ENCODE results near the gene LRRC45.

The LRRC45 gene

GRCh38 chr17:82005701-82006348 is 17.3 kb upstream of the LRRC45 start:
- ChIA-PET CTCF (interaction anchor here (0.9 to 3.3 kb wide), 3 partner anchors 10 to 46 kb away, joined by 6 to 31 read pairs (median 21); partner anchors contain the start of gene NOTUM), POLR2A (no interaction called here)
- Histone ChIP-seq H3K36me3 (ENCODE audit: control insufficient read depth in 2 of 2, insufficient read depth in 1 of 2, low read length in 2 of 2) (no peaks in the 10 kb centered on the region), H3K9me3 (ENCODE audit: control insufficient read depth, insufficient read depth, low read depth, low read length) (no peaks in the 10 kb centered on the region), H3K27ac (ENCODE audit: extremely low read depth, low read depth, low read length) (no peak overlapping the region), H3K4me1 (ENCODE audit: control insufficient read depth, insufficient read depth, low read length) (peaks cover 6% of the 10 kb centered on the region; the same call in 1 of the 2 replicates), H3K4me3 (ENCODE audit: low read depth, low read length) (no peak overlapping the region)
- TF ChIP-seq ZNF600 (tag by site-specific recombination; IDR thresholded peaks at IDR 0.05) = peak; percentile 42; the same call in 1 of the 2 replicates
- peak; percentile 53; the same call in 1 of the 2 replicates for TF ChIP-seq KLF9 (tag by site-specific recombination; IDR thresholded peaks at IDR 0.05; ENCODE audit: low read depth)
- peak; percentile 40 for TF ChIP-seq ZIC2 (tag by site-specific recombination; IDR thresholded peaks at IDR 0.05)
- TF ChIP-seq, protein P1, sequence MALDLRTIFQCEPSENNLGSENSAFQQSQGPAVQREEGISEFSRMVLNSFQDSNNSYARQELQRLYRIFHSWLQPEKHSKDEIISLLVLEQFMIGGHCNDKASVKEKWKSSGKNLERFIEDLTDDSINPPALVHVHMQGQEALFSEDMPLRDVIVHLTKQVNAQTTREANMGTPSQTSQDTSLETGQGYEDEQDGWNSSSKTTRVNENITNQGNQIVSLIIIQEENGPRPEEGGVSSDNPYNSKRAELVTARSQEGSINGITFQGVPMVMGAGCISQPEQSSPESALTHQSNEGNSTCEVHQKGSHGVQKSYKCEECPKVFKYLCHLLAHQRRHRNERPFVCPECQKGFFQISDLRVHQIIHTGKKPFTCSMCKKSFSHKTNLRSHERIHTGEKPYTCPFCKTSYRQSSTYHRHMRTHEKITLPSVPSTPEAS (tag by site-specific recombination; IDR thresholded peaks at IDR 0.05) = peak; percentile 85
- no peak for TF ChIP-seq GLI2 (tag by site-specific recombination; IDR thresholded peaks at IDR 0.05; ENCODE audit: borderline replicate concordance, low read depth)
- TF ChIP-seq, protein P2, sequence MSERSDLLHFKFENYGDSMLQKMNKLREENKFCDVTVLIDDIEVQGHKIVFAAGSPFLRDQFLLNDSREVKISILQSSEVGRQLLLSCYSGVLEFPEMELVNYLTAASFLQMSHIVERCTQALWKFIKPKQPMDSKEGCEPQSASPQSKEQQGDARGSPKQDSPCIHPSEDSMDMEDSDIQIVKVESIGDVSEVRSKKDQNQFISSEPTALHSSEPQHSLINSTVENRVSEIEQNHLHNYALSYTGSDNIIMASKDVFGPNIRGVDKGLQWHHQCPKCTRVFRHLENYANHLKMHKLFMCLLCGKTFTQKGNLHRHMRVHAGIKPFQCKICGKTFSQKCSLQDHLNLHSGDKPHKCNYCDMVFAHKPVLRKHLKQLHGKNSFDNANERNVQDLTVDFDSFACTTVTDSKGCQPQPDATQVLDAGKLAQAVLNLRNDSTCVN (tag by site-specific recombination; optimal IDR thresholded peaks at IDR 0.05) = peak; percentile 33
- TF ChIP-seq EGR2 (tag by site-specific recombination; IDR thresholded peaks at IDR 0.05; ENCODE audit: low read depth) = peak; percentile 59
- peak; percentile 70 for TF ChIP-seq ZFHX2 (tag by site-specific recombination; conservative IDR thresholded peaks at IDR 0.05)
- no peak for TF ChIP-seq YY2 (tag by site-specific recombination; IDR thresholded peaks at IDR 0.05)

- ChIA-PET CTCF (no interaction called here), POLR2A (no interaction called here)
- Histone ChIP-seq H3K9me3 (ENCODE audit: control insufficient read depth, insufficient read depth, low read depth, low read length) (no peaks in the 10 kb centered on the region), H3K27ac (ENCODE audit: extremely low read depth, low read depth, low read length) (no peak overlapping the region), H3K36me3 (ENCODE audit: control insufficient read depth in 2 of 2, insufficient read depth in 1 of 2, low read length in 2 of 2) (peaks cover 0 to 1% of the 10 kb centered on the region in 2 experiments; a peak in 1 of 3 replicates), H3K4me3 (ENCODE audit: low read depth, low read length) (no peak overlapping the region), H3K4me1 (ENCODE audit: control insufficient read depth, insufficient read depth, low read length) (peaks cover 6% of the 10 kb centered on the region; the same call in 1 of the 2 replicates)
- peak; percentile 38; the same call in 1 of the 2 replicates for TF ChIP-seq ZNF629 (tag by site-specific recombination; IDR thresholded peaks at IDR 0.05)
- TF ChIP-seq ZNF341 (tag by site-specific recombination; IDR thresholded peaks at IDR 0.05; ENCODE audit: low read depth) = no peak
Observed at GRCh38 chr17:82006468-82007227, 16.5 kb upstream of the LRRC45 start.

DNA sequence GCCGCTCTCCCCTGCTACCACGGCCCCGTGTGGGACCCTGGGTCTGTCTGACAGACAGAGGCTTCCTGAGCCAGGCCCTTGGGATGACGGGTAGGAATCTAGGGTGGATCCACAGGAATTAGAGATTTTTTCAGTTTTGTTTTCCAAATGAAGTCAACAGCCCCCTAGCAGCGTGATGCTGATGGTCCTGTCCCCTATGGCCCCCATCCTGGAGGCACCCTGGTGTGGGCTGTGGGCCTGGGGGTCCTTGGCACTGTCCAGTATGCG is 15.9 kb upstream of the LRRC45 start:
- H3K36me3 ChIP-seq (ENCODE audit: control insufficient read depth in 2 of 2, insufficient read depth in 1 of 2, low read length in 2 of 2) = peaks cover 0 to 5% of the 10 kb centered on the region in 2 experiments; a peak in 1 of 3 replicates
- no peak overlapping the region for H3K4me3 ChIP-seq (ENCODE audit: low read depth, low read length)
- peaks cover 6% of the 10 kb centered on the region; the same call in 1 of the 2 replicates for H3K4me1 ChIP-seq (ENCODE audit: control insufficient read depth, insufficient read depth, low read length)
- ChIA-PET CTCF (interaction anchor here (4.7 kb wide), 1 partner anchor 14 kb away, joined by 30 read pairs; no protein-coding TSS in a partner anchor), POLR2A (interaction anchor here (1.0 kb wide), 1 partner anchor 13 kb away, joined by 3 read pairs; no protein-coding TSS in a partner anchor)
- H3K27ac ChIP-seq (ENCODE audit: extremely low read depth, low read depth, low read length) = no peak overlapping the region
- H3K9me3 ChIP-seq (ENCODE audit: control insufficient read depth, insufficient read depth, low read depth, low read length) = no peaks in the 10 kb centered on the region
- TF ChIP-seq ZNF529 (tag by site-specific recombination; IDR thresholded peaks at IDR 0.05; ENCODE audit: insufficient replicate concordance) (no peak), ZNF596 (tag by site-specific recombination; IDR thresholded peaks at IDR 0.05) (no peak), ZNF266 (tag by site-specific recombination; IDR thresholded peaks at IDR 0.05; ENCODE audit: low read depth) (no peak), BCL11B (tag by site-specific recombination; IDR thresholded peaks at IDR 0.05; ENCODE audit: low read depth) (no peak), ZNF324 (tag by site-specific recombination; IDR thresholded peaks at IDR 0.05) (no peak), ZNF488 (tag by site-specific recombination; IDR thresholded peaks at IDR 0.05) (no peak), ZNF677 (tag by site-specific recombination; IDR thresholded peaks at IDR 0.05) (no peak), ZNF76 (tag by site-specific recombination; IDR thresholded peaks at IDR 0.05; ENCODE audit: borderline replicate concordance, low read depth) (no peak), WT1 (tag by site-specific recombination; IDR thresholded peaks at IDR 0.05) (no peak), ZNF157 (tag by site-specific recombination; IDR thresholded peaks at IDR 0.05) (no peak), ZBTB48 (tag by site-specific recombination; IDR thresholded peaks at IDR 0.05) (no peak), ZNF624 (tag by site-specific recombination; IDR thresholded peaks at IDR 0.05) (no peak), YY1 (tag by site-specific recombination; IDR thresholded peaks at IDR 0.05) (no peak), ZNF521 (tag by site-specific recombination; IDR thresholded peaks at IDR 0.05) (no peak), ZNF48 (tag by site-specific recombination; IDR thresholded peaks at IDR 0.05) (no peak)
- TF ChIP-seq, protein P3, sequence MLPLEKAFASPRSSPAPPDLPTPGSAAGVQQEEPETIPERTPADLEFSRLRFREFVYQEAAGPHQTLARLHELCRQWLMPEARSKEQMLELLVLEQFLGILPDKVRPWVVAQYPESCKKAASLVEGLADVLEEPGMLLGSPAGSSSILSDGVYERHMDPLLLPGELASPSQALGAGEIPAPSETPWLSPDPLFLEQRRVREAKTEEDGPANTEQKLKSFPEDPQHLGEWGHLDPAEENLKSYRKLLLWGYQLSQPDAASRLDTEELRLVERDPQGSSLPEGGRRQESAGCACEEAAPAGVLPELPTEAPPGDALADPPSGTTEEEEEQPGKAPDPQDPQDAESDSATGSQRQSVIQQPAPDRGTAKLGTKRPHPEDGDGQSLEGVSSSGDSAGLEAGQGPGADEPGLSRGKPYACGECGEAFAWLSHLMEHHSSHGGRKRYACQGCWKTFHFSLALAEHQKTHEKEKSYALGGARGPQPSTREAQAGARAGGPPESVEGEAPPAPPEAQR (tag by site-specific recombination; IDR thresholded peaks at IDR 0.05) = no peak

Measured in HEK293 (cell line).